Neural progenitor cell (in vitro differentiated cells): ENCODE measurements around the gene POTEC. TPM values are rescaled to one million over a fixed set of nuclear protein-coding genes. Genes with fewer than 3 reads are reported as not detected.
"Not testable (repeated sequence)": the region's sequence is repeated elsewhere in the genome, so short reads cannot be mapped to it uniquely, and the experiment has no call there.

ENCODE experiments used
- DNase-seq: peaks from one replicate; pipeline ENCODE4 v3.0.0-alpha.2; 2016; ENCODE audit warnings: low spot score
- H2AFZ ChIP-seq: fragments of 200-600 bp; sonication (generic); replicated peaks from 2 replicates; pipeline ENCODE4 v1.6.1; 2016; ENCODE audit warnings: antibody characterized with exemption
- H3F3A ChIP-seq: fragments of 200-600 bp; sonication (generic); 2 replicates; pipeline ENCODE4 v1.6.1; 2016; ENCODE audit warnings: antibody characterized with exemption, low read depth
- H3K27ac ChIP-seq: fragments of 200-600 bp; sonication (generic); 2 replicates; pipeline ENCODE4 v1.5.1; 2016; ENCODE audit warnings: mild to moderate bottlenecking
- H3K27me3 ChIP-seq: fragments of 200-600 bp; sonication (generic); 2 replicates; pipeline ENCODE4 v1.6.1; 2016; ENCODE audit warnings: mild to moderate bottlenecking, moderate library complexity
- H3K36me3 ChIP-seq: fragments of 200-600 bp; sonication (generic); 2 replicates; pipeline ENCODE4 v1.5.1; 2016
- H3K4me1 ChIP-seq: fragments of 200-600 bp; sonication (generic); 2 replicates; pipeline ENCODE4 v1.6.1; 2016; ENCODE audit warnings: mixed run types
- H3K4me2 ChIP-seq: fragments of 200-600 bp; sonication (generic); 2 replicates; pipeline ENCODE4 v1.6.1; 2016
- H3K4me3 ChIP-seq: fragments of 200-600 bp; sonication (generic); 2 replicates; pipeline ENCODE4 v1.5.1; 2016
- H3K79me2 ChIP-seq: fragments of 200-600 bp; sonication (generic); 2 replicates; pipeline ENCODE4 v1.6.1; 2016; ENCODE audit warnings: low read depth
- H3K9ac ChIP-seq: fragments of 200-600 bp; sonication (generic); 2 replicates; pipeline ENCODE4 v1.6.1; 2016
- H3K9me3 ChIP-seq: fragments of 200-600 bp; sonication (generic); 2 replicates; pipeline ENCODE4 v1.5.1; 2016; ENCODE audit warnings: low read depth
- H4K20me1 ChIP-seq: fragments of 200-600 bp; sonication (generic); 2 replicates; pipeline ENCODE4 v1.6.1; 2016; ENCODE audit warnings: low read depth
- H3K27ac Mint-ChIP-seq: 3 replicates; pipeline ENCODE4 v1.8.0; 2021; ENCODE audit warnings: mixed read lengths
- H3K27me3 Mint-ChIP-seq: 2 replicates; pipeline ENCODE4 v1.8.0; 2022; ENCODE audit warnings: low read depth, mild to moderate bottlenecking, inconsistent platforms, moderate library complexity, mixed read lengths; ENCODE audit not compliant: insufficient read depth
- H3K36me3 Mint-ChIP-seq: 3 replicates; pipeline ENCODE4 v1.8.0; 2021; ENCODE audit warnings: mixed read lengths
- H3K4me1 Mint-ChIP-seq: 3 replicates; pipeline ENCODE4 v1.8.0; 2021; ENCODE audit warnings: mixed read lengths
- H3K4me3 Mint-ChIP-seq: 3 replicates; pipeline ENCODE4 v1.8.0; 2021; ENCODE audit warnings: mild to moderate bottlenecking, moderate library complexity, mixed read lengths
- H3K9me3 Mint-ChIP-seq: 3 replicates; pipeline ENCODE4 v1.8.0; 2020; ENCODE audit warnings: mixed read lengths
- total RNA-seq: library from RNA; depleted of rRNA; stranded (reverse); fragments of >200 nt; gene quantifications from 2 replicates; pipeline ENCODE4 v1.2.3, GENCODE V29; 2015; ENCODE audit warnings: low replicate concordance

Gene POTEC
- total RNA-seq, 1 donor from 2014 or later: not detected

- H3K4me3 Mint-ChIP-seq, H3F3A ChIP-seq, H3K36me3 ChIP-seq, H3K27ac ChIP-seq, H3K27me3 Mint-ChIP-seq, H3K27ac Mint-ChIP-seq, H2AFZ ChIP-seq, H3K4me3 ChIP-seq, H3K4me1 ChIP-seq, H3K4me2 ChIP-seq, H3K36me3 Mint-ChIP-seq, H3K9ac ChIP-seq, H3K27me3 ChIP-seq, H3K79me2 ChIP-seq, H3K9me3 ChIP-seq, DNase-seq, H4K20me1 ChIP-seq, H3K4me1 Mint-ChIP-seq: not testable (repeated sequence)
- H3K9me3 Mint-ChIP-seq: peaks cover 10% of the 10 kb centered on the region
These were observed 54.0 kb downstream of the POTEC start for GRCh38 chr18:14489256-14490014.

GRCh38 chr18:14488789-14489188 lies 54.6 kb downstream of the POTEC start:
- H3K9me3 ChIP-seq, H3K36me3 Mint-ChIP-seq, H3K4me1 Mint-ChIP-seq, H3K4me1 ChIP-seq, H3K9ac ChIP-seq, H4K20me1 ChIP-seq, H3F3A ChIP-seq, DNase-seq, H3K27ac Mint-ChIP-seq, H3K4me3 Mint-ChIP-seq, H2AFZ ChIP-seq, H3K4me3 ChIP-seq, H3K27me3 Mint-ChIP-seq, H3K27me3 ChIP-seq, H3K27ac ChIP-seq, H3K36me3 ChIP-seq, H3K4me2 ChIP-seq, H3K79me2 ChIP-seq: not testable (repeated sequence)
- H3K9me3 Mint-ChIP-seq: peaks cover 10% of the 10 kb centered on the region

- H2AFZ ChIP-seq, H3K4me3 Mint-ChIP-seq, H3K9me3 ChIP-seq, H3K27ac Mint-ChIP-seq, H3K79me2 ChIP-seq, H3K4me1 ChIP-seq, H3K9ac ChIP-seq, DNase-seq, H3K27me3 ChIP-seq, H3K36me3 Mint-ChIP-seq, H3K4me2 ChIP-seq, H3K27ac ChIP-seq, H4K20me1 ChIP-seq, H3K4me1 Mint-ChIP-seq, H3K36me3 ChIP-seq, H3K4me3 ChIP-seq, H3K9me3 Mint-ChIP-seq, H3F3A ChIP-seq, H3K27me3 Mint-ChIP-seq: not testable (repeated sequence)
These were observed 56.3 kb downstream of the POTEC start for GRCh38 chr18:14486926-14487580.

GRCh38 chr18:14479076-14479475 lies 64.3 kb downstream of the POTEC start:
- H3K27ac ChIP-seq, H3K27me3 ChIP-seq, H4K20me1 ChIP-seq, H3F3A ChIP-seq, H3K4me3 Mint-ChIP-seq, H3K27ac Mint-ChIP-seq, H3K4me1 Mint-ChIP-seq, H3K4me1 ChIP-seq, H3K36me3 Mint-ChIP-seq, H3K79me2 ChIP-seq, H3K36me3 ChIP-seq, H3K9ac ChIP-seq, H3K4me3 ChIP-seq, H3K9me3 Mint-ChIP-seq, DNase-seq, H3K27me3 Mint-ChIP-seq, H3K4me2 ChIP-seq, H2AFZ ChIP-seq, H3K9me3 ChIP-seq: not testable (repeated sequence)

GRCh38 chr18:14475520-14475919 lies 67.9 kb downstream of the POTEC start:
- H3K27me3 ChIP-seq, H3K9ac ChIP-seq, H3K36me3 ChIP-seq, H3K4me1 ChIP-seq, H3K79me2 ChIP-seq, H3K36me3 Mint-ChIP-seq, H3K4me2 ChIP-seq, H3K27ac ChIP-seq, H3K9me3 ChIP-seq, H3K4me3 Mint-ChIP-seq, H2AFZ ChIP-seq, H4K20me1 ChIP-seq, H3K9me3 Mint-ChIP-seq, H3K27me3 Mint-ChIP-seq, H3K27ac Mint-ChIP-seq, H3F3A ChIP-seq, H3K4me3 ChIP-seq, DNase-seq, H3K4me1 Mint-ChIP-seq: not testable (repeated sequence)

GRCh38 chr18:14474752-14475151 lies 68.6 kb downstream of the POTEC start:
- not testable (repeated sequence) for H3K79me2 ChIP-seq, H3K27ac ChIP-seq, H3K27me3 Mint-ChIP-seq, H3K4me2 ChIP-seq, H3K4me1 Mint-ChIP-seq, H3F3A ChIP-seq, H3K9me3 ChIP-seq, H3K36me3 Mint-ChIP-seq, H3K27me3 ChIP-seq, H3K27ac Mint-ChIP-seq, H4K20me1 ChIP-seq, H3K4me3 Mint-ChIP-seq, H3K36me3 ChIP-seq, H3K4me3 ChIP-seq, DNase-seq, H3K4me1 ChIP-seq, H2AFZ ChIP-seq, H3K9ac ChIP-seq
- peaks cover 11% of the 10 kb centered on the region for H3K9me3 Mint-ChIP-seq

DNA sequence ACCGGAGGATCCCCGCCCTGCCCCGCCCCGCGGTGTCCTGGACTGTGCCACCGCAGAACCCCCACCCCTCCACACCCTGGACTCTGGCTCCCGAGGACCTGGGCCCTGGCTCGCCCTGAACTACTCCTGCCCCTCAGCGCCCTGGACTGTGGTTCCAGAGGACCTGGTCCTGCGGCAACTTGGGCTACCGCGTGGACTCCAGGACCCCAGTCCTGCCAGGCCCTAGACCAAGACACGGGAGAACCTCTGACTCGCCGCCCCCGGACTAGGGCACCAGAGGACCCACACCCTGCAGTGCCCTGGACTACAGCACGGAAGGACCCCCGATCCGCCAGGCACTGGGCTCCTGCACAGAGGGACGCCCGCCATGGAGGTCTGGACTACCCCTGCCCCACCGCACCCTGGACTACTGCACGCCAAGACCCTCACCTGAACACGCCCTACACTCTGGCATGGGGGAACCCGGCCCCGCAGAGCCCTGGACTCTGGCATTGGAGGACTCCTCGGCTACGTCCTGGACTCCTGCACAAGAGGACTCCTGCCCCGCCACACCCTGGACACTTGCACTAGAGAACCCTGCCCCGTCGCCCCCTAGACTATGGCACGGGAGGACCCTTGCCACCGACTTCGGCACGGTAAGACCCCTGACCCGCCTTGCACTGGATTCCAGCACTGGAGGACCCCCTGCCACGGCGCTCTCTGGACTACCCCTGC lies 69.2 kb downstream of the POTEC start:
- not testable (repeated sequence) for H4K20me1 ChIP-seq, DNase-seq, H3K27me3 ChIP-seq, H3K27ac ChIP-seq, H3K4me1 Mint-ChIP-seq, H2AFZ ChIP-seq, H3K4me3 ChIP-seq, H3K9me3 ChIP-seq, H3K4me1 ChIP-seq, H3K27ac Mint-ChIP-seq, H3K27me3 Mint-ChIP-seq, H3K4me2 ChIP-seq, H3K9ac ChIP-seq, H3K79me2 ChIP-seq, H3K36me3 Mint-ChIP-seq, H3K4me3 Mint-ChIP-seq, H3F3A ChIP-seq, H3K36me3 ChIP-seq
- H3K9me3 Mint-ChIP-seq: peaks cover 15% of the 10 kb centered on the region
